Endothelial cell of umbilical vein (primary cell): ENCODE results near the gene SAMD4A. TPM values are rescaled to one million over a fixed set of nuclear protein-coding genes. Genes with fewer than 3 reads are reported as not detected.

Source experiments
- BruUV-seq: library from RNA; stranded (reverse); fragments of 400-500 nt; replicated peaks from 2 replicates; lab custom pipeline; 2021; lab: Mats Ljungman, UMichigan
- CTCF ChIA-PET: fragments of 300-600, 350-600 bp; sonication (Branson Sonifier 250); formaldehyde crosslinking; loops from one replicate; lab custom pipeline; 2021; ENCODE audit warnings: antibody characterized with exemption, inconsistent platforms; lab: Charles Lee
- POLR2A ChIA-PET: fragments of 300-600, 350-600 bp; sonication (Branson Sonifier 250); formaldehyde crosslinking; loops from one replicate; lab custom pipeline; 2021; ENCODE audit warnings: antibody characterized with exemption, inconsistent platforms; lab: Charles Lee
- DNase-seq: peaks from one replicate; pipeline ENCODE4 v3.0.0-alpha.2; 2011; ENCODE audit warnings: low read depth, low spot score
- FAIRE-seq: peaks from 2 replicates; lab custom pipeline; 2011; peaks lifted over from hg19 to GRCh38; lab: Jason Lieb, UNC
- H2AFZ ChIP-seq: 2 replicates; pipeline ENCODE4 v1.6.0; 2012; ENCODE audit warnings: low read depth, low read length, control low read depth, inconsistent platforms
- H3K27ac ChIP-seq: 2 replicates; pipeline ENCODE4 v1.5.1; 2011; ENCODE audit warnings: low read depth, mild to moderate bottlenecking, control low read depth, low read length, moderate library complexity; ENCODE audit not compliant: insufficient read depth
- H3K27me3 ChIP-seq, 2 experiments: 2 replicates each; pipeline versions ENCODE4 v1.6.0 to v1.6.1; 2011; ENCODE audit warnings: low read length in 2 of 2, mixed read lengths in 1 of 2; ENCODE audit not compliant: control insufficient read depth in 2 of 2, insufficient read depth in 2 of 2
- H3K36me3 ChIP-seq, 2 experiments: 2 replicates in 1 of 2; 3 replicates in 1 of 2; pipeline ENCODE4 v1.5.1; 2011; ENCODE audit warnings: low read length in 2 of 2, mild to moderate bottlenecking in 1 of 2, moderate library complexity in 1 of 2; ENCODE audit not compliant: control insufficient read depth in 2 of 2, insufficient read depth in 2 of 2; ENCODE audit errors: extremely low read depth in 1 of 2
- H3K4me1 ChIP-seq: 3 replicates; pipeline ENCODE4 v1.5.1; 2011; ENCODE audit warnings: mild to moderate bottlenecking, low read length; ENCODE audit not compliant: control insufficient read depth, insufficient read depth; ENCODE audit errors: extremely low read depth
- H3K4me2 ChIP-seq: 2 replicates; pipeline ENCODE4 v1.6.1; 2011; ENCODE audit warnings: low read length, control low read depth, mixed read lengths; ENCODE audit not compliant: insufficient read depth
- H3K4me3 ChIP-seq, 3 experiments: fragments of 200-600 bp in 1 of 3; sonication (generic), shearing (Covaris generic) in 1 of 3; replicated peaks in 1 of 3; 2 replicates each; pipeline ENCODE4 v1.5.1; 2011 to 2016; ENCODE audit warnings: control low read depth in 3 of 3, low read length in 3 of 3, mild to moderate bottlenecking in 2 of 3, inconsistent platforms in 1 of 3, low read depth in 1 of 3, moderate library complexity in 1 of 3; ENCODE audit not compliant: insufficient read depth in 1 of 3
- H3K79me2 ChIP-seq: 2 replicates; pipeline ENCODE4 v1.6.0; 2012; ENCODE audit warnings: low read length, inconsistent platforms; ENCODE audit not compliant: control insufficient read depth, insufficient read depth
- H3K9ac ChIP-seq: replicated peaks from 2 replicates; pipeline ENCODE3; 2011; ENCODE audit warnings: low read length, control low read depth; ENCODE audit not compliant: insufficient read depth; ENCODE audit errors: extremely low read depth
- H3K9me1 ChIP-seq: replicated peaks from 3 replicates; pipeline ENCODE4 v1.6.0; 2011; ENCODE audit warnings: mild to moderate bottlenecking, low read length; ENCODE audit not compliant: control insufficient read depth, insufficient read depth; ENCODE audit errors: extremely low read depth
- H3K9me3 ChIP-seq: replicated peaks from 2 replicates; pipeline ENCODE4 v1.5.1; 2012; ENCODE audit warnings: low read length, inconsistent platforms; ENCODE audit not compliant: control insufficient read depth, insufficient read depth
- H4K20me1 ChIP-seq: replicated peaks from 2 replicates; pipeline ENCODE3; 2011; ENCODE audit warnings: mild to moderate bottlenecking, low read length; ENCODE audit not compliant: control insufficient read depth, insufficient read depth; ENCODE audit errors: extremely low read depth
- EZH2 ChIP-seq: IDR thresholded peaks from 2 replicates; pipeline ENCODE4 v1.6.1; 2012; ENCODE audit warnings: borderline replicate concordance, low read depth, mild to moderate bottlenecking, moderate library complexity, low read length, inconsistent platforms; ENCODE audit not compliant: severe bottlenecking
- FOS ChIP-seq: IDR thresholded peaks from 2 replicates; pipeline ENCODE4 v1.6.1; 2011; ENCODE audit warnings: mild to moderate bottlenecking, low read length, moderate library complexity, borderline replicate concordance; ENCODE audit not compliant: insufficient read depth
- GATA2 ChIP-seq: IDR thresholded peaks from 2 replicates; pipeline ENCODE4 v1.7.0; 2011; ENCODE audit warnings: low read depth, mild to moderate bottlenecking, moderate library complexity, mixed read lengths, low read length; ENCODE audit not compliant: insufficient read length, insufficient read depth
- JUN ChIP-seq: IDR thresholded peaks from 2 replicates; pipeline ENCODE4 v1.6.1; 2011; ENCODE audit warnings: borderline replicate concordance, low read depth; ENCODE audit not compliant: insufficient read length, insufficient read depth
- MYC ChIP-seq: IDR thresholded peaks from one replicate; pipeline ENCODE4 v1.6.1; 2011; ENCODE audit warnings: mild to moderate bottlenecking, low read depth, low read length
- POLR2A ChIP-seq: IDR thresholded peaks from 2 replicates; pipeline ENCODE4 v1.6.1; 2012; ENCODE audit warnings: low read depth, mild to moderate bottlenecking, control low read depth, low read length
- POLR2AphosphoS5 ChIP-seq: IDR thresholded peaks from 2 replicates; pipeline ENCODE4 v1.6.1; 2012; ENCODE audit warnings: low read depth, mild to moderate bottlenecking, control low read depth, low read length, moderate library complexity; ENCODE audit not compliant: insufficient read depth
- dilution Hi-C: fragments of 300-500 bp; cut with MboI; formaldehyde crosslinking; loops from one replicate; pipeline ENCODE4 v1.15.0; 2019; ENCODE audit warnings: low sequenced_read_pairs; ENCODE audit not compliant: extremely low pct_ligation_motif_present
- intact Hi-C: fragments of 100-400 bp; cut with micrococcal nuclease; formaldehyde crosslinking; loops from one replicate; pipeline ENCODE4 v1.10.0; 2022
- polyA plus RNA-seq, 4 experiments: library from polyadenylated mRNA; depleted of rRNA in 3 of 4; stranded (reverse) in 3 of 4; unstranded in 1 of 4; fragments of >200 nt; gene quantifications; 2 replicates each; pipeline versions ENCODE4 v1.2.1 to v1.2.3, GENCODE V29; 2011 to 2012; ENCODE audit warnings: missing spikeins in 1 of 4
- total RNA-seq: library from RNA; stranded (reverse); gene quantifications from 2 replicates; pipeline ENCODE4 v1.2.3, GENCODE V29; 2021
- TF ChIP-seq, protein P1 (sequence below): IDR thresholded peaks from 2 replicates; pipeline ENCODE4 v1.6.1; 2011; ENCODE audit not compliant: insufficient read depth, insufficient read length
- TF ChIP-seq, protein P2 (sequence below), 2 donors: IDR thresholded peaks; 1 replicate in 1 of 2; 2 replicates in 1 of 2; pipeline ENCODE4 v1.5.1; 2011; ENCODE audit warnings: low read length in 2 of 2, mild to moderate bottlenecking in 2 of 2, moderate library complexity in 2 of 2, control low read depth in 1 of 2, inconsistent platforms in 1 of 2, low read depth in 1 of 2; ENCODE audit not compliant: insufficient read depth in 1 of 2; ENCODE audit errors: extremely low read depth in 1 of 2

Gene SAMD4A
- total and polyA plus RNA-seq, 2 donors (not counting 3 experiments of a cell fraction or from before 2014, with no cell fraction given) = 37.7 to 95.3 TPM

DNA sequence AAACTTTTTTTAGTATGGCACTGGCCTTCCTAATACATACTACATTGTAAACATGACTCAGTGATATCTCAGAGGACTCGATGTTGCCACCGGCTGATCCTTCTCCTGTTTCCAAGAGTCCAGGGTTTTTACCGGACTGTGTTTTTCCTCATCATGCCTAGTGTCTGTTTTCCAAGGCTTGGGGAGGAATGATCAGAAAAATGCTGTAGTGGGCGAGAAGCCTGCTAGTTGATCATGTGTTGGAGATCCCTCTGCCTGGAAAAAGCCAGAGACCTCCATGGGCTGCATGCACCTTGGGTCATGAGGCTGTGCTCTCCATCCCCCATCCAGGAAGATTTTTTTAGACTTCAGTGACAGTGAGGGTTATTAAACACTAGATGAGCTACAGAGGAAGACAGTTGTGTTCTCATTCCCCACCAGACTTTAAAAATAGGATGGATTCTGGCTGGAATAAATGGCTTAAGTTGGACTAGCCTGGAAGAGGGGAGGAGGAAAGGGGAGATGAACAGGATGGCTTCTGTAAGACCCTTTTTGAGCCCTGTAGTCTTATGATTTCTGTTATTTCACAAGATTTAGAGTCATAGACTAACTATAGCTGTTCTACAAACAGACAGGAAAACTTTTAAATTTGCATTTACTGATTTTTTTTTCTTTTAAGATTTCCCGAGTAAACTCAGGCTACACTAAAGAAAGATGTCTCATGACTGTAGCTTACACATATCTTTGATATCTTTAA lies 145.7 kb downstream of the SAMD4A start:
- Histone ChIP-seq H3K4me2 (peak overlapping the region; percentile 49), H4K20me1 (peaks cover 4% of the 10 kb centered on the region), H3K4me3 (no peak overlapping the region), H3K9me1 (no peaks in the 10 kb centered on the region), H2AFZ (no peak overlapping the region), H3K4me1 (peaks cover 16% of the 10 kb centered on the region), H3K27me3 (no peaks in the 10 kb centered on the region), H3K36me3 (peaks cover 0 to 2% of the 10 kb centered on the region in 2 experiments), H3K27ac (peak overlapping the region; percentile 32), H3K9ac (peak overlapping the region; percentile 21), H3K9me3 (no peaks in the 10 kb centered on the region), H3K79me2 (peaks cover 51% of the 10 kb centered on the region)
- FAIRE-seq (no peak), DNase-seq (peak; percentile 71)
- CTCF ChIA-PET = interaction anchor here (0.9 to 2.5 kb wide), 5 partner anchors 10 to 149 kb away, joined by 3 to 12 read pairs (median 4); no protein-coding TSS in a partner anchor
- intact Hi-C loops = no loop called here
- dilution Hi-C loops = no loop called here
- POLR2A ChIA-PET = no interaction called here
- no TSS peak for BruUV-seq
- TF ChIP-seq FOS (no peak), POLR2AphosphoS5 (no peak), JUN (no peak), MYC (no peak), POLR2A (no peak), EZH2 (no peak), GATA2 (no peak)
- TF ChIP-seq, protein P1, sequence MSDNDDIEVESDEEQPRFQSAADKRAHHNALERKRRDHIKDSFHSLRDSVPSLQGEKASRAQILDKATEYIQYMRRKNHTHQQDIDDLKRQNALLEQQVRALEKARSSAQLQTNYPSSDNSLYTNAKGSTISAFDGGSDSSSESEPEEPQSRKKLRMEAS = no peak
- TF ChIP-seq, protein P2, sequence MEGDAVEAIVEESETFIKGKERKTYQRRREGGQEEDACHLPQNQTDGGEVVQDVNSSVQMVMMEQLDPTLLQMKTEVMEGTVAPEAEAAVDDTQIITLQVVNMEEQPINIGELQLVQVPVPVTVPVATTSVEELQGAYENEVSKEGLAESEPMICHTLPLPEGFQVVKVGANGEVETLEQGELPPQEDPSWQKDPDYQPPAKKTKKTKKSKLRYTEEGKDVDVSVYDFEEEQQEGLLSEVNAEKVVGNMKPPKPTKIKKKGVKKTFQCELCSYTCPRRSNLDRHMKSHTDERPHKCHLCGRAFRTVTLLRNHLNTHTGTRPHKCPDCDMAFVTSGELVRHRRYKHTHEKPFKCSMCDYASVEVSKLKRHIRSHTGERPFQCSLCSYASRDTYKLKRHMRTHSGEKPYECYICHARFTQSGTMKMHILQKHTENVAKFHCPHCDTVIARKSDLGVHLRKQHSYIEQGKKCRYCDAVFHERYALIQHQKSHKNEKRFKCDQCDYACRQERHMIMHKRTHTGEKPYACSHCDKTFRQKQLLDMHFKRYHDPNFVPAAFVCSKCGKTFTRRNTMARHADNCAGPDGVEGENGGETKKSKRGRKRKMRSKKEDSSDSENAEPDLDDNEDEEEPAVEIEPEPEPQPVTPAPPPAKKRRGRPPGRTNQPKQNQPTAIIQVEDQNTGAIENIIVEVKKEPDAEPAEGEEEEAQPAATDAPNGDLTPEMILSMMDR (IDR thresholded peaks at IDR 0.05; ENCODE audit: extremely low read depth in 1 of 2, insufficient read depth in 1 of 2, low read depth in 1 of 2, low read length in 2 of 2) = no peak
